Measurements from ENCODE around the gene CTNNA2. TPM values are rescaled to one million over a fixed set of nuclear protein-coding genes. Genes with fewer than 3 reads are reported as not detected.

Gene CTNNA2
- total RNA-seq, 1 experiment from 2014 or later = 5.5 TPM

- H3K23ac ChIP-seq (ENCODE audit: insufficient read length, low read depth, low read length) = no peak overlapping the region
- no peak overlapping the region for H3K9ac ChIP-seq (ENCODE audit: extremely low read depth, insufficient read length, low read length)
- H3K36me3 Mint-ChIP-seq (ENCODE audit: insufficient read depth in 1 of 3, low read depth in 3 of 3) = peaks cover 0 to 2% (median under 1%) of the 10 kb centered on the region in 3 experiments; a peak in 4 of 7 replicates
- H2BK120ac ChIP-seq (ENCODE audit: low read depth, low read length, poor library complexity, severe bottlenecking) = no peak overlapping the region
- no peak overlapping the region for H3T11ph ChIP-seq (ENCODE audit: low read length)
- no peak overlapping the region for H2BK5ac ChIP-seq (ENCODE audit: insufficient read length, low read length)
- no peak overlapping the region for H3K27ac ChIP-seq (ENCODE audit: insufficient read length, low read depth, low read length)
- no peaks in the 10 kb centered on the region for H3K4me1 ChIP-seq (ENCODE audit: insufficient read depth, low read length)
- no peak overlapping the region for H2BK20ac ChIP-seq (ENCODE audit: low read depth, low read length, poor library complexity, severe bottlenecking)
- TF ChIP-seq, protein P1, sequence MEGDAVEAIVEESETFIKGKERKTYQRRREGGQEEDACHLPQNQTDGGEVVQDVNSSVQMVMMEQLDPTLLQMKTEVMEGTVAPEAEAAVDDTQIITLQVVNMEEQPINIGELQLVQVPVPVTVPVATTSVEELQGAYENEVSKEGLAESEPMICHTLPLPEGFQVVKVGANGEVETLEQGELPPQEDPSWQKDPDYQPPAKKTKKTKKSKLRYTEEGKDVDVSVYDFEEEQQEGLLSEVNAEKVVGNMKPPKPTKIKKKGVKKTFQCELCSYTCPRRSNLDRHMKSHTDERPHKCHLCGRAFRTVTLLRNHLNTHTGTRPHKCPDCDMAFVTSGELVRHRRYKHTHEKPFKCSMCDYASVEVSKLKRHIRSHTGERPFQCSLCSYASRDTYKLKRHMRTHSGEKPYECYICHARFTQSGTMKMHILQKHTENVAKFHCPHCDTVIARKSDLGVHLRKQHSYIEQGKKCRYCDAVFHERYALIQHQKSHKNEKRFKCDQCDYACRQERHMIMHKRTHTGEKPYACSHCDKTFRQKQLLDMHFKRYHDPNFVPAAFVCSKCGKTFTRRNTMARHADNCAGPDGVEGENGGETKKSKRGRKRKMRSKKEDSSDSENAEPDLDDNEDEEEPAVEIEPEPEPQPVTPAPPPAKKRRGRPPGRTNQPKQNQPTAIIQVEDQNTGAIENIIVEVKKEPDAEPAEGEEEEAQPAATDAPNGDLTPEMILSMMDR (conservative IDR thresholded peaks at IDR 0.05) = no peak
- no peaks in the 10 kb centered on the region for H3K4me1 Mint-ChIP-seq
- no peak overlapping the region for H4K5ac ChIP-seq (ENCODE audit: insufficient read length, low read depth, low read length)
- no peaks in the 10 kb centered on the region for H3K79me1 ChIP-seq (ENCODE audit: insufficient read depth, low read depth, low read length, poor library complexity, severe bottlenecking)
- no peak overlapping the region for H3K18ac ChIP-seq (ENCODE audit: insufficient read length, low read depth, low read length)
- peaks cover under 1 to 1% of the 10 kb centered on the region in 2 experiments; a peak in 4 of 5 replicates for H3K9me3 Mint-ChIP-seq
- H3K56ac ChIP-seq (ENCODE audit: insufficient read length, low read depth, low read length) = no peak overlapping the region
- no peak overlapping the region for H2BK12ac ChIP-seq (ENCODE audit: insufficient read length, low read depth, low read length)
- H2AFZ ChIP-seq (ENCODE audit: low read length) = no peak overlapping the region
- no peaks in the 10 kb centered on the region for H3K23me2 ChIP-seq (ENCODE audit: insufficient read length, low read depth, low read length, poor library complexity, severe bottlenecking)
- no peak overlapping the region for H4K91ac ChIP-seq (ENCODE audit: insufficient read length, low read depth, low read length)
- H3K4me3 Mint-ChIP-seq = no peak overlapping the region
- H3K4ac ChIP-seq (ENCODE audit: low read depth, low read length) = no peak overlapping the region
- no peak overlapping the region for H2AK5ac ChIP-seq (ENCODE audit: insufficient read length, low read length)
- WGBS (ENCODE audit: extremely low coverage, insufficient read length, low lambda C conversion rate) = no CpG with 5 or more reads among the region's 2 CpGs
- no peaks in the 10 kb centered on the region for H3K27me3 ChIP-seq (ENCODE audit: insufficient read depth, low read length)
- H3K9me3 ChIP-seq (ENCODE audit: control insufficient read depth, low read depth, low read length) = no peaks in the 10 kb centered on the region
- no peaks in the 10 kb centered on the region for H4K20me1 ChIP-seq (ENCODE audit: control insufficient read depth, insufficient read depth, insufficient read length)
- no peak overlapping the region for H3K27ac Mint-ChIP-seq
- no peak for DNase-seq
- H2BK15ac ChIP-seq (ENCODE audit: low read depth, low read length) = no peak overlapping the region
- no peak overlapping the region for H3K14ac ChIP-seq (ENCODE audit: insufficient read depth, low read length)
- no peak overlapping the region for H4K8ac ChIP-seq (replicated peaks; ENCODE audit: insufficient read length, low read depth, low read length)
- no peak overlapping the region for H3K4me2 ChIP-seq (ENCODE audit: insufficient read depth, insufficient read length, low read length)
- no peaks in the 10 kb centered on the region for H3K27me3 Mint-ChIP-seq (ENCODE audit: low read depth)
- H3K79me2 ChIP-seq (ENCODE audit: insufficient read depth, low read length) = no peaks in the 10 kb centered on the region
Observed at GRCh38 chr2:80476535-80477117, 963.8 kb downstream of the CTNNA2 start.

Data from H9 (cell line).